Epithelial cell of esophagus (primary cell): ENCODE measurements around the gene IRF9.

Experiments
- DNase-seq: peaks from one replicate; pipeline ENCODE4 v3.0.0; 2010; ENCODE audit warnings: low read depth
- H3K4me3 ChIP-seq: 2 replicates; pipeline ENCODE4 v1.5.1; 2011; ENCODE audit warnings: mild to moderate bottlenecking, low read length, control low read depth
- TF ChIP-seq, protein P1 (sequence below): IDR thresholded peaks from 2 replicates; pipeline ENCODE4 v1.5.1; 2011; ENCODE audit warnings: low read depth, mild to moderate bottlenecking, low read length, control low read depth, inconsistent platforms; ENCODE audit not compliant: insufficient read depth; ENCODE audit errors: missing control alignments

IRF9 gene

DNA sequence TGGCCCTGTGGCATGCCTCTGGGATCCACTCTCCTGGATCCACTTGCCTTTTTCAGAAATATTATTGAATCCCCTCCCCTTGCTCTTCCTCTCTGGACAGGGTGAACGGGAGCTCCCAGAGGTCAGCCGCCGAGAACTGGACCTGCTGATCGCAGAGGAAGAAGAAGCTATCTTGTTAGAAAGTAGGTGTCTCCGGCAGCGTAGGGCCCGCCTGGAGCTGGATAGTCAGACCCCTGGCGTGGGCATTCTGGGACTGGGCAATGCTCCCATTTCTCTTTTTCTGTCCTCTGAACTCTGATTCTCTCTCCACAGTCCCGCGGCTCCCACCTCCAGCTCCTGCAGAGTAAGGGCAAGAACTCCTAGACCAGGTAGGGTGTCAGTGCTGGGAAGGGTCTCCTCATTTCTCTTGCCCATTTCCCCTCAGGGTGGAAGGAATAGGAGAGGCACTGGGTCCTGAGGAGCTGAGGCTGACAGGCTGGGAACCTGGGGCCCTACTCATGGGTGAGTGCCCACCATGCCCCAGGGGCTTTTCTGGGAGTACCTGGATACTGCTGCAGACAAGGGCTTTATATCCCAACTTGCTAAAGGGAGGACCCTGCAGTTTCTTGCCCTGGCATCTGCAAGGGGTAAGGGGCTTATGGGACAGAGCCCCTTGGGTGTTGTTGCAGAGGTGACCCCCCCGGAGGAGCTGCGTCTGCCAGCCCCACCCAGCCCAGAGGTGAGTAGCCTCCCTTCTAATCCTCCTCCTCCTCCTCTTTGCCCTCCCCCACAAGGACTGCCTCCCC, 16.2 kb downstream of the IRF9 start:
- no peak overlapping the region for H3K4me3 ChIP-seq
- TF ChIP-seq, protein P1, sequence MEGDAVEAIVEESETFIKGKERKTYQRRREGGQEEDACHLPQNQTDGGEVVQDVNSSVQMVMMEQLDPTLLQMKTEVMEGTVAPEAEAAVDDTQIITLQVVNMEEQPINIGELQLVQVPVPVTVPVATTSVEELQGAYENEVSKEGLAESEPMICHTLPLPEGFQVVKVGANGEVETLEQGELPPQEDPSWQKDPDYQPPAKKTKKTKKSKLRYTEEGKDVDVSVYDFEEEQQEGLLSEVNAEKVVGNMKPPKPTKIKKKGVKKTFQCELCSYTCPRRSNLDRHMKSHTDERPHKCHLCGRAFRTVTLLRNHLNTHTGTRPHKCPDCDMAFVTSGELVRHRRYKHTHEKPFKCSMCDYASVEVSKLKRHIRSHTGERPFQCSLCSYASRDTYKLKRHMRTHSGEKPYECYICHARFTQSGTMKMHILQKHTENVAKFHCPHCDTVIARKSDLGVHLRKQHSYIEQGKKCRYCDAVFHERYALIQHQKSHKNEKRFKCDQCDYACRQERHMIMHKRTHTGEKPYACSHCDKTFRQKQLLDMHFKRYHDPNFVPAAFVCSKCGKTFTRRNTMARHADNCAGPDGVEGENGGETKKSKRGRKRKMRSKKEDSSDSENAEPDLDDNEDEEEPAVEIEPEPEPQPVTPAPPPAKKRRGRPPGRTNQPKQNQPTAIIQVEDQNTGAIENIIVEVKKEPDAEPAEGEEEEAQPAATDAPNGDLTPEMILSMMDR, result no peak
- no peak for DNase-seq

DNA sequence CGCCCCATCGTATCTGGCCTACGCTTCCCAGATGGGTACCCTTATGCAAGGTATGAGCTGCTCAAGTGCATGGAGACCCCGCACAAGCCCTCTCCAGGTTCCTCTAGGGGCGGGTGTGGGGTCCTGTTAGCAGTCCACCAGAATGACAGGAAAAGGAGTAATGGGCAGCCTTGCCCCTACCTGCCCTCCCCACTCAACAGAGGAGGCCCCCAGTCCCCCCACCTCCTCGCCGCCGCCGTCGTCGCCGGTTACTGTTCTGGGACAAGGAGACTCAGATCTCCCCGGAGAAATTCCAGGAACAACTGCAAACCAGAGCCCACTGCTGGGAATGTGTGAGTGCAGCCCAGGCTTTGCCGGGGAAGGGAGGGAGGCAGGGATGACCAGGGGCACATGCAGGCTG, 16.8 kb downstream of the IRF9 start:
- no peak overlapping the region for H3K4me3 ChIP-seq
- DNase-seq, result no peak
- TF ChIP-seq, protein P1, result no peak

DNA sequence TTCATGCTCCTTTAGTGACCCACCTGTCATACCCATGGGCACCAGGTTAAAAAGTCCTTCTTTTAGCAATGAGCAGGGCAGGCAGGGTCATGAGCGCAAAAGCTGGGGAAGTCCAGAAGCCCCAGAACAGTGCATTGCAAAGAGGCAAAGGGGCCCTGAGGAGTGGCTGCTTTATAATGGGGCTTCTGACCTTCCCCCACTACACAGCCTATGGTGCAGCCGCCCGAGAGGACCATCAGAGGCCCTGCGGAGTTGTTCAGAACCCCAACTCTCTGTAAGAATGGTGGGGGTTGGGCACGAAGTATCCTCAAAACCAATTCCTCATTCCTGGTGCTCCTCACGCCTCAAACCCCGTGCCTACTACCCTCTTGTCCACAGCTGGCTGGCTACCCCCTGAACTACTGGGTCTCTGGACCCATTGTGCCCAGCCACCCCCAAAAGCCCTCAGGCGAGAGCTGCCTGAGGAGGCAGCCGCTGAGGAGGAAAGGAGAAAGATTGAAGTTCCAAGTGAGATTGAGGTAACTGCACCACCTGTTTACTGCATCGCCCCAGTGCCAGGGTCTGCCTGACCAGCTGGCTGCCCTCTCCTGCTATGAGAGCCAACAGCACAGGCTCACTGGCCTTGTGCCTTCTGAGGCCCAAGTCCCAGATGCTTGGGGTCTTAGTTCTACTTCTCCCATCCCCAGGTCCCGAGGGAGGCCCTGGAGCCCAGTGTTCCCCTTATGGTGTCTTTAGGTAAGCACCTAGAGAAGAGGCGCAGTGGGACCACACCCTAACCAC, 17.5 kb downstream of the IRF9 start:
- no peak for DNase-seq
- TF ChIP-seq, protein P1, result no peak
- no peak overlapping the region for H3K4me3 ChIP-seq

DNA sequence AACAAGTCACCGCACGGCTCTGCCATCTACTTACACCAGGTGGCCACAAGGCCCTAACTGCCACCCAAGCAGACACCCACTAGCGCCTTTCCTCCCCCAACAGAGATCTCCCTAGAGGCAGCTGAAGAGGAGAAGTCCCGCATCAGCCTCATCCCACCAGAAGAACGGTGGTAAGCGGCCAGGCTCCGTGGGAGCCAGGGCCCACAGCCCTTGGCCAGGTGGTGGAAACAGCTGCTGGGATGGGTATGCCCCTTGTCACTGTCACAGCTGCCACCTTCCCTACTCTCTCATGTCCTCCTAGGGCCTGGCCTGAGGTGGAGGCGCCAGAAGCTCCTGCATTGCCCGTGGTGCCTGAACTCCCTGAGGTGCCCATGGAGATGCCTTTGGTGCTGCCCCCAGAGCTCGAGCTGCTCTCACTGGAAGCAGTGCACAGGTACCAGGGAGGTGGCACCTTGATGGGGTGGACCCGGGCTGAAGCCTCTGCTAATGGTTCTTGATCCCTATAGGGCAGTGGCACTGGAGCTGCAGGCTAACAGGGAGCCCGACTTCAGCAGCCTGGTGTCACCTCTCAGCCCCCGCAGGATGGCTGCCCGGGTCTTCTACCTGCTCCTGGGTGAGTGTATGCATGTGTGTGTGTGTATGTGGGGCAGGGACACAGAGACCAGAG, 18.4 kb downstream of the IRF9 start:
- no peak for DNase-seq

DNA sequence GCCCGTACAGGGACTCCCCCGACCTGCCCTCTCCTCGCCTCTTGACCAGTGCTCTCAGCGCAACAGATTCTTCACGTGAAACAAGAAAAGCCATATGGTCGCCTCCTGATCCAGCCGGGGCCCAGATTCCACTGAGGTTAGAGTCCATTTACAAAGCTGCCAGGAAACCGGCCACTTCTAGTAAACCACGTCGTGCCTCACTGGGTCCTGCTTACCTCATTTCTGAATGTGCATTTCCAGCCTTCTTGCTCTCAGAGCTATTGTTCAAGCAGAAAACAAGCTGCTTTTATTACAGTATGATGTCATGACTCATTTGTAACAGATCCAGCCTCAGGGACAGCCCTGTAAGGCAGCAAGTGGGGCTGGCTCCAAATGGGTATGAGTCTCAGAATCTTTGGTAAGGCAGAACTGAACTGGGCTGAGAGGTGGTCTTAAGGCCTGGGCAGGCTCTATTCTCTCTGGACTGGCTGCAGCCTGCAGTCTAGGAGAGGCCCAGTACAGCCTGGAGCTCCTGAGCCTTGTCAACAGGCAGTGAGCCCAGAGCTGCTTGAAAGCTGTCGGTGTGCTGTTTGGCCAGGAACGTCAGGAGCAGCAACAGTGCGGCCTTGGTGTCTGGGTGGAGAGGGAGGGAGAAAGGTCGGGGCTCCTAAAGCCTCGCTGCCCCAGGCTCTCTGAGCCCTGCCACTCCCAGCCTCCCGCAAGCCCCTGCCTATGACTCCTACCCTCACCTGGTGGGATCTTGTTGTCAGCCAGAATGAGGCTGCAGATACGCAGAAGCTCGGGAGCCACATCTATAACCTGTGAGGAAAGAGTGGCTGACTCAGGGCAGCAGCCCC, 19.1 kb downstream of the IRF9 start:
- DNase-seq, result peak; percentile 39

More for the DNA sequence above, 18.4 kb downstream of the IRF9 start:
- no peak overlapping the region for H3K4me3 ChIP-seq
- TF ChIP-seq, protein P1, result no peak

DNA sequence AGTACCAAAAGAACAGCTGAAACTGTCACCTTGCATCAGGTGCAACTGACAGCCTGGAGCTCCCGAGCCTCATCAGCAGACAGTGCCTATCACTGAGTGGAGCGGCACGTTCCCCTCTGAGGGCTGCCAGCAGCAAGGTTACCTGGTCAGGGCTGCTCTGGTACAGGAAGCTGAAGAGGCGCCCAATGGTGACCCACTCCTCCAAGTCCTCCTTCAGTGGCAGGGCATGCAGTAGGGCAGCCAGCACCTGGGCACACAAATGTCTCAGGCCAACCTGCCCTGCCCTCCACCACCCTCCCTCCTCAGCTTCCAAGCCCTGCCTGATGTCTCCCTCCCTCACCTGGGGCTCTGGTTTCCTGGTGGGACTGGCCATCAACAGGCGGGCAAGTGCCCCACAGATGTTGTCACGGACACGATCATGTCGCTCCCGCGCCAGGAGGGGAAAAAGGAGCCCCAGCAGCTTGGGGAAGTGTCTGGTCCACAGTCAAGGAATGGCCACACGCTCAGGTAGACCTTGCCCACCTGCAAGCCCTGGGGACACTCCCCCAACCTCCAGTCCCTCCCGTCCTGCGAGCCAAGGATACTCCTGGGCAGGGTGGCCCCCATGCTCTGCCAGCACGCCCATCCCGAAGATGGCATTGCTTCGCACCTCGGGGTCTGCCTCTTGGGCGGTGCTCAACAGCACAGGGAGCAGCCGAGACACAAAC, 20.5 kb downstream of the IRF9 start:
- TF ChIP-seq, protein P1, result no peak

More for the DNA sequence above, 19.1 kb downstream of the IRF9 start:
- TF ChIP-seq, protein P1, result no peak
- no peak overlapping the region for H3K4me3 ChIP-seq

More for the DNA sequence above, 20.5 kb downstream of the IRF9 start:
- no peak for DNase-seq
- no peak overlapping the region for H3K4me3 ChIP-seq
